PC-9 (cell line): ENCODE results near the gene CHIT1. TPM values are rescaled to one million over a fixed set of nuclear protein-coding genes. Genes with fewer than 3 reads are reported as not detected.

Experiments used
- BruUV-seq: library from RNA; stranded (reverse); fragments of 400-500 nt; replicated peaks from 2 replicates; lab custom pipeline; 2021; lab: Mats Ljungman, UMichigan
- CTCF ChIA-PET: fragments of 300-600 bp; sonication (Branson Sonifier 250); formaldehyde crosslinking; loops from one replicate; lab custom pipeline; 2022; ENCODE audit warnings: antibody characterized with exemption; lab: Charles Lee
- POLR2A ChIA-PET: fragments of 300-600 bp; sonication (Branson Sonifier 250); formaldehyde crosslinking; loops from one replicate; lab custom pipeline; 2022; ENCODE audit warnings: antibody characterized with exemption; ENCODE audit not compliant: unreplicated experiment; lab: Charles Lee
- DNase-seq, 2 experiments: peaks; one replicate each; pipeline versions ENCODE4 v3.0.0 to v3.0.0-alpha.2; 2015 to 2022; ENCODE audit warnings: mixed read lengths in 1 of 2
- H2AFZ ChIP-seq: fragments of 200-600 bp; sonication (generic); 2 replicates; pipeline ENCODE4 v1.8.1; 2017; ENCODE audit warnings: antibody characterized with exemption
- H3F3A ChIP-seq: fragments of 200-600 bp; sonication (generic); 2 replicates; pipeline ENCODE4 v1.8.1; 2017; ENCODE audit warnings: antibody characterized with exemption, mild to moderate bottlenecking, low read depth; ENCODE audit not compliant: insufficient read depth
- H3K27ac ChIP-seq: fragments of 200-600 bp; sonication (generic); 2 replicates; pipeline ENCODE4 v1.6.1; 2016; ENCODE audit warnings: mixed run types
- H3K27me3 ChIP-seq: fragments of 200-600 bp; sonication (generic); 2 replicates; pipeline ENCODE4 v1.6.1; 2016; ENCODE audit warnings: low read depth, mixed run types; ENCODE audit not compliant: insufficient read depth
- H3K36me3 ChIP-seq: fragments of 200-600 bp; sonication (generic); 2 replicates; pipeline ENCODE4 v1.6.1; 2016; ENCODE audit warnings: low read depth, mixed run types
- H3K4me1 ChIP-seq: fragments of 200-600 bp; sonication (generic); replicated peaks from 2 replicates; pipeline ENCODE4 v1.6.1; 2016; ENCODE audit warnings: mixed run types; ENCODE audit not compliant: insufficient read depth
- H3K4me2 ChIP-seq: fragments of 200-600 bp; sonication (generic); 2 replicates; pipeline ENCODE4 v1.6.1; 2017; ENCODE audit warnings: mixed run types
- H3K4me3 ChIP-seq: fragments of 200-600 bp; sonication (generic); 2 replicates; pipeline ENCODE4 v1.6.1; 2016; ENCODE audit warnings: mixed run types
- H3K79me2 ChIP-seq: fragments of 200-600 bp; sonication (generic); 2 replicates; pipeline ENCODE4 v1.6.1; 2017; ENCODE audit warnings: low read depth, mixed run types
- H3K9me2 ChIP-seq: fragments of 200-600 bp; sonication (generic); 2 replicates; pipeline ENCODE4 v1.8.1; 2017; ENCODE audit warnings: mild to moderate bottlenecking; ENCODE audit not compliant: insufficient read depth
- H3K9me3 ChIP-seq: fragments of 200-600 bp; sonication (generic); 2 replicates; pipeline ENCODE4 v1.8.1; 2016; ENCODE audit warnings: low read depth; ENCODE audit not compliant: insufficient read depth
- H4K20me1 ChIP-seq: fragments of 200-600 bp; sonication (generic); 2 replicates; pipeline ENCODE4 v1.8.1; 2017; ENCODE audit not compliant: insufficient read depth
- CTCF ChIP-seq: fragments of 200-600 bp; sonication (generic); conservative IDR thresholded peaks from 2 replicates; pipeline ENCODE4 v1.6.1; 2017; ENCODE audit warnings: mixed run types, antibody characterized with exemption, mild to moderate bottlenecking, moderate library complexity
- EZH2 ChIP-seq: fragments of 200-600 bp; sonication (generic); IDR thresholded peaks from 2 replicates; pipeline ENCODE4 v1.8.0; 2017; ENCODE audit warnings: antibody characterized with exemption, low read depth
- intact Hi-C: fragments of 100-400 bp; cut with micrococcal nuclease; formaldehyde crosslinking; loops from one replicate; pipeline ENCODE4 v1.10.0; 2022; ENCODE audit not compliant: unreplicated experiment
- total RNA-seq: library from RNA; stranded (reverse); gene quantifications from 2 replicates; pipeline ENCODE4 v1.2.3, GENCODE V29; 2021

Gene CHIT1
- total RNA-seq, 1 experiment from 2014 or later = not detected

- no peaks in the 10 kb centered on the region for H3K36me3 ChIP-seq
- POLR2A ChIA-PET = no interaction called here
- intact Hi-C loops = no loop called here
- no peak overlapping the region for H3K4me2 ChIP-seq
- no peak for DNase-seq
- H3K27ac ChIP-seq = no peak overlapping the region
- H4K20me1 ChIP-seq = no peaks in the 10 kb centered on the region
- no peaks in the 10 kb centered on the region for H3K9me3 ChIP-seq
- TF ChIP-seq CTCF (no peak), EZH2 (no peak)
- H3K4me3 ChIP-seq = no peak overlapping the region
- CTCF ChIA-PET = no interaction called here
- H3K9me2 ChIP-seq = no peaks in the 10 kb centered on the region
- no peaks in the 10 kb centered on the region for H3F3A ChIP-seq
- no peaks in the 10 kb centered on the region for H3K79me2 ChIP-seq
- BruUV-seq = no TSS peak
- H3K4me1 ChIP-seq = 0 out of 2 replicates have a peak, but pooled peaks cover 3% of the 10 kb centered on the region
- H2AFZ ChIP-seq = no peak overlapping the region
- H3K27me3 ChIP-seq = no peaks in the 10 kb centered on the region
These were observed 61.6 kb downstream of the CHIT1 start for GRCh38 chr1:203167913-203168200.

GRCh38 chr1:203167026-203167912 lies 62.2 kb downstream of the CHIT1 start:
- no peak overlapping the region for H2AFZ ChIP-seq
- no TSS peak for BruUV-seq
- no peaks in the 10 kb centered on the region for H3K9me2 ChIP-seq
- no peaks in the 10 kb centered on the region for H3K9me3 ChIP-seq
- H3K4me3 ChIP-seq = no peak overlapping the region
- ChIA-PET CTCF (no interaction called here), POLR2A (no interaction called here)
- TF ChIP-seq CTCF (no peak), EZH2 (no peak)
- H3K4me1 ChIP-seq = 0 out of 2 replicates have a peak, but pooled peaks cover under 1% of the 10 kb centered on the region
- H3K27me3 ChIP-seq = no peaks in the 10 kb centered on the region
- no peaks in the 10 kb centered on the region for H3K36me3 ChIP-seq
- H3K27ac ChIP-seq = no peak overlapping the region
- no peak for DNase-seq
- H3K79me2 ChIP-seq = no peaks in the 10 kb centered on the region
- H4K20me1 ChIP-seq = no peaks in the 10 kb centered on the region
- H3F3A ChIP-seq = no peaks in the 10 kb centered on the region
- intact Hi-C loops = no loop called here
- H3K4me2 ChIP-seq = no peak overlapping the region

- no peaks in the 10 kb centered on the region for H3K9me2 ChIP-seq
- H4K20me1 ChIP-seq = no peaks in the 10 kb centered on the region
- no peak overlapping the region for H3K4me2 ChIP-seq
- intact Hi-C loops = no loop called here
- no peak for DNase-seq
- ChIA-PET POLR2A (no interaction called here), CTCF (interaction anchor here (0.5 kb wide), 1 partner anchor 1127 kb away, joined by 3 read pairs; no protein-coding TSS in a partner anchor)
- TF ChIP-seq EZH2 (no peak), CTCF (no peak)
- H3K4me1 ChIP-seq = 0 out of 2 replicates have a peak, but pooled peaks cover under 1% of the 10 kb centered on the region
- H3K27ac ChIP-seq = no peak overlapping the region
- no peak overlapping the region for H3K4me3 ChIP-seq
- no peaks in the 10 kb centered on the region for H3K79me2 ChIP-seq
- H3K36me3 ChIP-seq = no peaks in the 10 kb centered on the region
- no peaks in the 10 kb centered on the region for H3K27me3 ChIP-seq
- no peak overlapping the region for H2AFZ ChIP-seq
- no peaks in the 10 kb centered on the region for H3K9me3 ChIP-seq
- no peaks in the 10 kb centered on the region for H3F3A ChIP-seq
- BruUV-seq = no TSS peak
These were observed 63.1 kb downstream of the CHIT1 start for GRCh38 chr1:203166192-203166940.

Other genes starting within 250 kb of the CHIT1 start
- 53.5 and 63.1 TPM in 2 replicates for gene TMEM183A, start 222.3 kb downstream of the CHIT1 start, total RNA-seq
- gene PPFIA4, start 203.2 kb downstream of the CHIT1 start, total RNA-seq = 1.2 and 5.0 TPM in 2 replicates
- not detected in 2 replicates for gene MYOG, start 143.7 kb downstream of the CHIT1 start, total RNA-seq
- gene ADORA1, start 101.9 kb downstream of the CHIT1 start, total RNA-seq = 5.9 and 8.3 TPM in 2 replicates
- gene MYBPH, start 53.8 kb downstream of the CHIT1 start, total RNA-seq = not detected in 2 replicates
- not detected in 2 replicates for gene CHI3L1, start 43.0 kb downstream of the CHIT1 start, total RNA-seq
- 11.1 and 13.8 TPM in 2 replicates for gene BTG2, start 75.8 kb upstream of the CHIT1 start, total RNA-seq
- not detected in 2 replicates for gene FMOD, start 121.4 kb upstream of the CHIT1 start, total RNA-seq
- gene PRELP, start 246.1 kb upstream of the CHIT1 start, total RNA-seq = not detected in 2 replicates